H9 (cell line): ENCODE results near the gene SSPN. TPM values are rescaled to one million over a fixed set of nuclear protein-coding genes. Genes with fewer than 3 reads are reported as not detected.

Experiments used
- DNase-seq: peaks from one replicate; pipeline ENCODE4 v3.0.0-alpha.2; 2017
- H2AFZ ChIP-seq: one replicate; pipeline ENCODE4 v1.6.1; 2013; ENCODE audit warnings: mild to moderate bottlenecking, low read length, control low read depth, moderate library complexity
- H2AK5ac ChIP-seq: 2 replicates; pipeline ENCODE4 v1.6.1; 2013; ENCODE audit warnings: low read length, control low read depth, mixed read lengths; ENCODE audit not compliant: insufficient read length
- H2BK120ac ChIP-seq: one replicate; pipeline ENCODE4 v1.6.1; 2013; ENCODE audit warnings: low read depth, mild to moderate bottlenecking, low read length, control low read depth, inconsistent platforms; ENCODE audit not compliant: poor library complexity, severe bottlenecking
- H2BK12ac ChIP-seq: 2 replicates; pipeline ENCODE4 v1.6.1; 2013; ENCODE audit warnings: low read length, control low read depth, mixed read lengths, low read depth; ENCODE audit not compliant: insufficient read length
- H2BK15ac ChIP-seq: 2 replicates; pipeline ENCODE4 v1.6.1; 2013; ENCODE audit warnings: low read depth, low read length, control low read depth
- H2BK20ac ChIP-seq: one replicate; pipeline ENCODE4 v1.6.1; 2013; ENCODE audit warnings: low read depth, mild to moderate bottlenecking, low read length, control low read depth, inconsistent platforms; ENCODE audit not compliant: poor library complexity, severe bottlenecking
- H2BK5ac ChIP-seq: 2 replicates; pipeline ENCODE4 v1.6.1; 2013; ENCODE audit warnings: low read length, control low read depth, mixed read lengths; ENCODE audit not compliant: insufficient read length
- H3K14ac ChIP-seq: 2 replicates; pipeline ENCODE4 v1.6.1; 2013; ENCODE audit warnings: low read length, control low read depth; ENCODE audit not compliant: insufficient read depth
- H3K18ac ChIP-seq: 2 replicates; pipeline ENCODE4 v1.6.1; 2013; ENCODE audit warnings: low read depth, mild to moderate bottlenecking, mixed read lengths, low read length, control low read depth; ENCODE audit not compliant: insufficient read length
- H3K23ac ChIP-seq: 2 replicates; pipeline ENCODE4 v1.6.1; 2013; ENCODE audit warnings: low read length, control low read depth, mixed read lengths, low read depth; ENCODE audit not compliant: insufficient read length
- H3K23me2 ChIP-seq: 2 replicates; pipeline ENCODE4 v1.6.1; 2013; ENCODE audit warnings: low read depth, mild to moderate bottlenecking, mixed read lengths, low read length, control low read depth; ENCODE audit not compliant: insufficient read length, poor library complexity, severe bottlenecking
- H3K27ac ChIP-seq: 2 replicates; pipeline ENCODE4 v1.5.1; 2013; ENCODE audit warnings: low read length, control low read depth, mixed read lengths, low read depth; ENCODE audit not compliant: insufficient read length
- H3K27me3 ChIP-seq: 2 replicates; pipeline ENCODE4 v1.6.1; 2013; ENCODE audit warnings: low read length, control low read depth, inconsistent platforms; ENCODE audit not compliant: insufficient read depth
- H3K4ac ChIP-seq: 2 replicates; pipeline ENCODE4 v1.6.1; 2013; ENCODE audit warnings: low read depth, mild to moderate bottlenecking, control low read depth, inconsistent platforms, low read length, moderate library complexity
- H3K4me1 ChIP-seq: 2 replicates; pipeline ENCODE4 v1.6.1; 2013; ENCODE audit warnings: low read length, control low read depth, inconsistent platforms; ENCODE audit not compliant: insufficient read depth
- H3K4me2 ChIP-seq: 2 replicates; pipeline ENCODE4 v1.6.1; 2013; ENCODE audit warnings: low read length, control low read depth, mixed read lengths; ENCODE audit not compliant: insufficient read length, insufficient read depth
- H3K56ac ChIP-seq: 2 replicates; pipeline ENCODE4 v1.6.1; 2013; ENCODE audit warnings: low read depth, mild to moderate bottlenecking, mixed read lengths, low read length, control low read depth; ENCODE audit not compliant: insufficient read length
- H3K79me1 ChIP-seq: 2 replicates; pipeline ENCODE4 v1.6.1; 2013; ENCODE audit warnings: low read depth, mild to moderate bottlenecking, moderate library complexity, low read length, control low read depth, inconsistent platforms; ENCODE audit not compliant: insufficient read depth, poor library complexity, severe bottlenecking
- H3K79me2 ChIP-seq: 2 replicates; pipeline ENCODE4 v1.6.1; 2013; ENCODE audit warnings: low read length, control low read depth, inconsistent platforms; ENCODE audit not compliant: insufficient read depth
- H3K9ac ChIP-seq: 2 replicates; pipeline ENCODE4 v1.6.1; 2013; ENCODE audit warnings: low read length, control low read depth, mixed read lengths; ENCODE audit not compliant: insufficient read length; ENCODE audit errors: extremely low read depth
- H3K9me3 ChIP-seq: one replicate; pipeline ENCODE4 v1.6.1; 2013; ENCODE audit warnings: low read depth, low read length, inconsistent platforms; ENCODE audit not compliant: control insufficient read depth
- H3T11ph ChIP-seq: one replicate; pipeline ENCODE4 v1.6.1; 2013; ENCODE audit warnings: mild to moderate bottlenecking, low read length, control low read depth, inconsistent platforms
- H4K20me1 ChIP-seq: one replicate; pipeline ENCODE4 v1.6.1; 2013; ENCODE audit not compliant: control insufficient read depth, insufficient read length, insufficient read depth
- H4K5ac ChIP-seq: 2 replicates; pipeline ENCODE4 v1.6.1; 2013; ENCODE audit warnings: low read depth, mild to moderate bottlenecking, mixed read lengths, low read length, control low read depth; ENCODE audit not compliant: insufficient read length
- H4K8ac ChIP-seq: replicated peaks from 2 replicates; pipeline ENCODE4 v1.6.1; 2013; ENCODE audit warnings: low read length, control low read depth, mixed read lengths, low read depth; ENCODE audit not compliant: insufficient read length
- H4K91ac ChIP-seq: 2 replicates; pipeline ENCODE4 v1.6.1; 2013; ENCODE audit warnings: low read depth, mild to moderate bottlenecking, moderate library complexity, mixed read lengths, low read length, control low read depth; ENCODE audit not compliant: insufficient read length
- H3K27ac Mint-ChIP-seq, 3 experiments: 2 replicates in 2 of 3; 3 replicates in 1 of 3; pipeline ENCODE4 v1.8.0; 2020 to 2021; ENCODE audit warnings: mixed read lengths in 3 of 3, mild to moderate bottlenecking in 1 of 3, moderate library complexity in 1 of 3
- H3K27me3 Mint-ChIP-seq: 2 replicates; pipeline ENCODE4 v1.8.0; 2021; ENCODE audit warnings: low read depth, mild to moderate bottlenecking, moderate library complexity, mixed read lengths
- H3K36me3 Mint-ChIP-seq, 3 experiments: 2 replicates in 2 of 3; 3 replicates in 1 of 3; pipeline ENCODE4 v1.8.0; 2020 to 2021; ENCODE audit warnings: low read depth in 3 of 3, mixed read lengths in 3 of 3; ENCODE audit not compliant: insufficient read depth in 1 of 3
- H3K4me1 Mint-ChIP-seq, 2 experiments: 2 replicates each; pipeline ENCODE4 v1.8.0; 2020; ENCODE audit warnings: mixed read lengths in 2 of 2
- H3K4me3 Mint-ChIP-seq, 2 experiments: 2 replicates in 1 of 2; 3 replicates in 1 of 2; pipeline ENCODE4 v1.8.0; 2020 to 2021; ENCODE audit warnings: mild to moderate bottlenecking in 2 of 2, mixed read lengths in 2 of 2, moderate library complexity in 1 of 2
- H3K9me3 Mint-ChIP-seq, 2 experiments: 2 replicates in 1 of 2; 3 replicates in 1 of 2; pipeline ENCODE4 v1.8.0; 2020; ENCODE audit warnings: mild to moderate bottlenecking in 2 of 2, mixed read lengths in 2 of 2, moderate library complexity in 1 of 2
- WGBS: extraction: QIAGEN DNeasy Blood & Tissue Kit; methylation state at CpG from one replicate; pipeline ENCODE4 v1.1.7; 2013; ENCODE audit warnings: missing lambda C conversion rate, low lambda C conversion rate, mixed read lengths; ENCODE audit not compliant: insufficient read length; ENCODE audit errors: extremely low coverage; 5-methylcytosine and 5-hydroxymethylcytosine counted together
- total RNA-seq: library from RNA; stranded (reverse); gene quantifications from 2 replicates; pipeline ENCODE4 v1.2.1, GENCODE V29; 2021
- TF ChIP-seq, protein P1 (sequence below): fragments of 200-600 bp; sonication (generic); conservative IDR thresholded peaks from 3 replicates; pipeline ENCODE4 v1.8.0; 2021; ENCODE audit warnings: antibody characterized with exemption, mild to moderate bottlenecking

Gene SSPN
- total RNA-seq, 1 experiment from 2014 or later = 0.81 TPM

- H3K23ac ChIP-seq = no peak overlapping the region
Measured at GRCh38 chr12:26205298-26205697, 9.9 kb downstream of the SSPN start.

More at GRCh38 chr12:26205298-26205697, 9.9 kb downstream of the SSPN start:
- H3K79me2 ChIP-seq = no peaks in the 10 kb centered on the region
- no peak overlapping the region for H2BK15ac ChIP-seq
- H3K4me1 ChIP-seq = no peaks in the 10 kb centered on the region
- TF ChIP-seq, protein P1, sequence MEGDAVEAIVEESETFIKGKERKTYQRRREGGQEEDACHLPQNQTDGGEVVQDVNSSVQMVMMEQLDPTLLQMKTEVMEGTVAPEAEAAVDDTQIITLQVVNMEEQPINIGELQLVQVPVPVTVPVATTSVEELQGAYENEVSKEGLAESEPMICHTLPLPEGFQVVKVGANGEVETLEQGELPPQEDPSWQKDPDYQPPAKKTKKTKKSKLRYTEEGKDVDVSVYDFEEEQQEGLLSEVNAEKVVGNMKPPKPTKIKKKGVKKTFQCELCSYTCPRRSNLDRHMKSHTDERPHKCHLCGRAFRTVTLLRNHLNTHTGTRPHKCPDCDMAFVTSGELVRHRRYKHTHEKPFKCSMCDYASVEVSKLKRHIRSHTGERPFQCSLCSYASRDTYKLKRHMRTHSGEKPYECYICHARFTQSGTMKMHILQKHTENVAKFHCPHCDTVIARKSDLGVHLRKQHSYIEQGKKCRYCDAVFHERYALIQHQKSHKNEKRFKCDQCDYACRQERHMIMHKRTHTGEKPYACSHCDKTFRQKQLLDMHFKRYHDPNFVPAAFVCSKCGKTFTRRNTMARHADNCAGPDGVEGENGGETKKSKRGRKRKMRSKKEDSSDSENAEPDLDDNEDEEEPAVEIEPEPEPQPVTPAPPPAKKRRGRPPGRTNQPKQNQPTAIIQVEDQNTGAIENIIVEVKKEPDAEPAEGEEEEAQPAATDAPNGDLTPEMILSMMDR = no peak
- H4K91ac ChIP-seq = no peak overlapping the region
- no peak overlapping the region for H3K56ac ChIP-seq
- H2AK5ac ChIP-seq = no peak overlapping the region
- no peak overlapping the region for H2BK120ac ChIP-seq
- H3T11ph ChIP-seq = no peak overlapping the region
- no peak overlapping the region for H3K27ac ChIP-seq
- no CpG with 5 or more reads among the region's 2 CpGs for WGBS
- peaks cover 6 to 9% of the 10 kb centered on the region in 2 experiments; a peak in 2 of 4 replicates for H3K4me1 Mint-ChIP-seq
- no peak overlapping the region for H2BK20ac ChIP-seq
- H4K20me1 ChIP-seq = no peaks in the 10 kb centered on the region
- H3K27me3 ChIP-seq = no peaks in the 10 kb centered on the region
- no peak overlapping the region for H3K4ac ChIP-seq
- no peak overlapping the region for H4K5ac ChIP-seq
- no peak overlapping the region for H3K9ac ChIP-seq
- H3K18ac ChIP-seq = no peak overlapping the region
- no peaks in the 10 kb centered on the region for H3K79me1 ChIP-seq
- no peak overlapping the region for H2BK5ac ChIP-seq
- H4K8ac ChIP-seq = no peak overlapping the region
- H3K9me3 Mint-ChIP-seq = no peaks in the 10 kb centered on the region
- H2BK12ac ChIP-seq = no peak overlapping the region
- H3K36me3 Mint-ChIP-seq = no peaks in the 10 kb centered on the region
- no peak overlapping the region for H3K4me2 ChIP-seq
- no peak overlapping the region for H2AFZ ChIP-seq
- peaks cover 10% of the 10 kb centered on the region for H3K27me3 Mint-ChIP-seq
- H3K27ac Mint-ChIP-seq = no peak overlapping the region
- no peaks in the 10 kb centered on the region for H3K23me2 ChIP-seq
- DNase-seq = no peak
- no peaks in the 10 kb centered on the region for H3K9me3 ChIP-seq
- H3K14ac ChIP-seq = no peak overlapping the region
- H3K4me3 Mint-ChIP-seq = no peak overlapping the region
